Astrocyte of the spinal cord (primary cell): ENCODE data around the gene FLAD1.
A peak's percentile ranks its signal among the peaks of the same experiment; 100 is the strongest.
"Not testable (repeated sequence)": the region's sequence is repeated elsewhere in the genome, so short reads cannot be mapped to it uniquely, and the experiment has no call there.

Source experiments
- DNase-seq: peaks from one replicate; pipeline ENCODE4 v3.0.0; 2011; ENCODE audit warnings: low read depth, low spot score
- H3K4me3 ChIP-seq: 2 replicates; pipeline ENCODE4 v1.5.1; 2011; ENCODE audit warnings: low read depth, mild to moderate bottlenecking, low read length, moderate library complexity
- in situ Hi-C: cut with HindIII; loops from 2 replicates; pipeline ENCODE4 v1.10.0; 2017; ENCODE audit warnings: low sequenced_read_pairs
- TF ChIP-seq, protein P1 (sequence below): IDR thresholded peaks from 2 replicates; pipeline ENCODE4 v1.5.1; 2012; ENCODE audit warnings: low read depth, mild to moderate bottlenecking, low read length, inconsistent platforms

The FLAD1 gene

GRCh38 chr1:154973344-154974101 lies 9.6 kb upstream of the FLAD1 start:
- TF ChIP-seq, protein P1, sequence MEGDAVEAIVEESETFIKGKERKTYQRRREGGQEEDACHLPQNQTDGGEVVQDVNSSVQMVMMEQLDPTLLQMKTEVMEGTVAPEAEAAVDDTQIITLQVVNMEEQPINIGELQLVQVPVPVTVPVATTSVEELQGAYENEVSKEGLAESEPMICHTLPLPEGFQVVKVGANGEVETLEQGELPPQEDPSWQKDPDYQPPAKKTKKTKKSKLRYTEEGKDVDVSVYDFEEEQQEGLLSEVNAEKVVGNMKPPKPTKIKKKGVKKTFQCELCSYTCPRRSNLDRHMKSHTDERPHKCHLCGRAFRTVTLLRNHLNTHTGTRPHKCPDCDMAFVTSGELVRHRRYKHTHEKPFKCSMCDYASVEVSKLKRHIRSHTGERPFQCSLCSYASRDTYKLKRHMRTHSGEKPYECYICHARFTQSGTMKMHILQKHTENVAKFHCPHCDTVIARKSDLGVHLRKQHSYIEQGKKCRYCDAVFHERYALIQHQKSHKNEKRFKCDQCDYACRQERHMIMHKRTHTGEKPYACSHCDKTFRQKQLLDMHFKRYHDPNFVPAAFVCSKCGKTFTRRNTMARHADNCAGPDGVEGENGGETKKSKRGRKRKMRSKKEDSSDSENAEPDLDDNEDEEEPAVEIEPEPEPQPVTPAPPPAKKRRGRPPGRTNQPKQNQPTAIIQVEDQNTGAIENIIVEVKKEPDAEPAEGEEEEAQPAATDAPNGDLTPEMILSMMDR = peak; percentile 10

GRCh38 chr1:154974102-154974807 lies 8.9 kb upstream of the FLAD1 start, which contains the start of gene CKS1B:
CKS1B (plus strand) TSS chr1:154974681; CDS start chr1:154974746, 65 bp downstream.
- peak within 1 kb of the TSS; percentile 71 for H3K4me3 ChIP-seq
- TF ChIP-seq, protein P1 = no peak
- in situ Hi-C loops = no loop called here
- DNase-seq = peak; percentile 100

More at GRCh38 chr1:154973344-154974101, 9.6 kb upstream of the FLAD1 start:
- H3K4me3 ChIP-seq = peak overlapping the region; percentile 71
- DNase-seq = peak; percentile 98
- in situ Hi-C loops = no loop called here

DNA sequence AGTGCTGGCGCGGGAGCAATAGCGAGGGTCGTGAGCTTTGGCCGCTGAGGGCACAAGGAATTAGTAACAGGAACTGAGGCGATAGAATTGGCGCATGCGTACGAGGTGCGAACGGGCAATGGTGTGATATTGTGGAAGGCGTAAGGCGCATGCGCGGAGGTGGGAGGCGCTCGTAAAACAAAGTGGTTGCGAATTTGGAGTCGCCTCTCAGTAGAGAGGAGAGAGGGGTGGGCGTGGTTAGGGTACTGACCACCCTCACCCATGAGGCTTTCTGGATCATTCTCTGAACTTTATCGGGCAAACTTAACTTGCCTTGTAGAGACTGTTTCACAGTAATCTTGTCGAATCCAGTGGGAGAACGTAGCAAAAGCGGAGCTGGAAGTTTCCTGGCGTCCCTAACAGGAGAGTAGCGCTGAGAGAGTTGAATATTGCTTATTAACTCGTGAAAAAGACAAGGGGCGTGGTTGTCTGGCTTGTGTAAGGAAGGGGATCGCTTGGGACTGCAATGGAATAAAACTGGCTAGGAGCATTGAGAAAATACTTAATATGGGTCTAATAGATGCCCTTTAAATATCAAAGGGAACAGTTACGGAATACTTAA lies 8.2 kb upstream of the FLAD1 start:
- DNase-seq = peak; percentile 96
- TF ChIP-seq, protein P1 = no peak
- in situ Hi-C loops = no loop called here
- peak overlapping the region; percentile 71 for H3K4me3 ChIP-seq

GRCh38 chr1:154975409-154976059 lies 7.6 kb upstream of the FLAD1 start:
- peak; percentile 61 for DNase-seq
- TF ChIP-seq, protein P1 = no peak
- H3K4me3 ChIP-seq = peak overlapping the region; percentile 71
- in situ Hi-C loops = no loop called here

DNA sequence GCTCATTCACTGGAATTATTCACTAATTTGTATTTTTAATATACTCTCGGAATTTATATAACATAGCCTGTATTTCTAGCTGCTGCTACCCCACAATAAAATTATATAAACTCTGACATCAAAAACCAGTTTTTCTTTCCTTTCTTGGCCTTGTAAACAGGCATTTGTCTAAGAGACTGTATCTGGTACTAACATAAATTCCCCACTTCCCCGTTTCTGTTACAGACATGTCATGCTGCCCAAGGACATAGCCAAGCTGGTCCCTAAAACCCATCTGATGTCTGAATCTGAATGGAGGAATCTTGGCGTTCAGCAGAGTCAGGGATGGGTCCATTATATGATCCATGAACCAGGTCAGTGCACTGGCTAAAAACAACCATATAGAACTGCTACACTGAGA lies 5.4 kb upstream of the FLAD1 start:
- in situ Hi-C loops, DNase-seq: not testable (repeated sequence)

DNA sequence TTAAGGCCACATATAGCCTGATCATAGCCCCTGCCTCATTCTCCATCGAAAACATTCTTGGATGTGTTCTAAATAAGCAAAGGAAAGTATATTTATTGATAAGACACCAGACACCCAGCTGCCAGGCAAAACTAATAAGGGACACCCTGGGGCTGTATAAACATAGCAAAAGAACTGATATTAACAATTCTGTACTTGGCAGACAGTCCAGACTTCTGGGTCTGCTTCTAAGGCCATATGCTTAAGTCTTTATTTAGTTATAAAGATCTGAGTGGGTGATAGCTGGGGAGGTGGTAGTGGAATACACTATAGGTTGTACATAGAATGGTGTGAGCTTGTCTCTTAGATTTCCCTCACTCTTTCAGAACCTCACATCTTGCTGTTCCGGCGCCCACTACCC lies 4.8 kb upstream of the FLAD1 start:
- TF ChIP-seq, protein P1 = no peak
- H3K4me3 ChIP-seq = no peak overlapping the region
- DNase-seq = no peak
- in situ Hi-C loops = no loop called here

More for the DNA sequence above, 5.4 kb upstream of the FLAD1 start:
- not testable (repeated sequence) for H3K4me3 ChIP-seq
